ENCODE measurements around the gene CLASP2.
A peak's percentile ranks its signal among the peaks of the same experiment; 100 is the strongest.

Gene CLASP2

GRCh38 chr3:33663042-33663441 lies 55.0 kb downstream of the CLASP2 start:
- Histone ChIP-seq H3K4me3 (IDR thresholded peaks at IDR 0.05; ENCODE audit: insufficient read depth, low read depth, low read length) (no peak overlapping the region), H3K79me2 (ENCODE audit: insufficient read depth, low read depth) (0 out of 2 replicates have a peak, but pooled peaks cover 2% of the 10 kb centered on the region), H3K9ac (no peak overlapping the region), H3K27ac (no peak overlapping the region), H3K4me2 (no peak overlapping the region), H2AFZ (ENCODE audit: low read depth) (no peak overlapping the region), H3K36me3 (ENCODE audit: insufficient read depth) (no peaks in the 10 kb centered on the region), H3K4me1 (ENCODE audit: low read depth, poor library complexity, severe bottlenecking) (peaks cover 27% of the 10 kb centered on the region), H4K20me1 (ENCODE audit: insufficient read depth) (no peaks in the 10 kb centered on the region), H3K27me3 (ENCODE audit: insufficient read depth, low read depth) (no peaks in the 10 kb centered on the region)
- TF ChIP-seq CTCF (conservative IDR thresholded peaks at IDR 0.05; ENCODE audit: low read depth, low read length): no peak

DNA sequence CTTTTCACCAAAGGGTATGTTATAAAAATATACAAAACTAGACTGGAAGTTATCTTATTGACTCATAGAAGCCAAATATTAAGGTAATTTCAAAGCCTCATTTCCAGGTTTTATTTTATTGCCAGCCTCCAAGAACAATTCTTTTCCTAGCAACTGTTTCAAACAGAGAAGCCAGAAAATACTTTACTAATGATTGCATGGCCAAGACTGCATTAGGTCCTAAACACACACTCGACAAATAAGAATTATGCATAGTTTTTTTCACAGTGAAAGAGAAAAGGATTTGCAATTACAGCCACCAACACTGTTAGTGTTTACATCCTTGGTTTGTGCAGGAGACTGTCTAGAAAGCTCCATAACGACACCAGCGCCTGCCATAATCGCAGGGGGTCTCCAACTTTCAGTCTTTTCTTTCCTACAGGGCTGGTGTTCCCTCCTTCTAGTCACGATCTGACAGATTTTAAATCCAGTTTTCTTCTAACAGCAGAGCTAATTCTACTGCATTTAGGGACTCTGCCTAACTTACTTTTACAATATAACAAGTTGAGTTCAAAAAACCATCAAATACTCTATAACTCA lies 58.1 kb downstream of the CLASP2 start:
- Histone ChIP-seq H4K20me1 (ENCODE audit: insufficient read depth) (no peaks in the 10 kb centered on the region; the same call in 1 of the 2 replicates), H3K79me2 (ENCODE audit: insufficient read depth, low read depth) (peaks cover 12% of the 10 kb centered on the region; the same call in 1 of the 2 replicates), H3K27me3 (ENCODE audit: insufficient read depth, low read depth) (no peaks in the 10 kb centered on the region), H3K4me2 (peak overlapping the region; percentile 88), H3K4me1 (ENCODE audit: low read depth, poor library complexity, severe bottlenecking) (peaks cover 36% of the 10 kb centered on the region), H3K27ac (peak overlapping the region; percentile 62), H2AFZ (ENCODE audit: low read depth) (peak overlapping the region; percentile 14; the same call in 1 of the 2 replicates), H3K36me3 (ENCODE audit: insufficient read depth) (no peaks in the 10 kb centered on the region), H3K9ac (peak overlapping the region; percentile 26; the same call in 1 of the 2 replicates), H3K4me3 (IDR thresholded peaks at IDR 0.05; ENCODE audit: insufficient read depth, low read depth, low read length) (peak overlapping the region; percentile 82)
- no peak for TF ChIP-seq CTCF (conservative IDR thresholded peaks at IDR 0.05; ENCODE audit: low read depth, low read length)

GRCh38 chr3:33658991-33659848 lies 58.8 kb downstream of the CLASP2 start:
- Histone ChIP-seq H3K79me2 (ENCODE audit: insufficient read depth, low read depth) (peaks cover 12% of the 10 kb centered on the region; the same call in 1 of the 2 replicates), H3K4me3 (IDR thresholded peaks at IDR 0.05; ENCODE audit: insufficient read depth, low read depth, low read length) (peak overlapping the region; percentile 82), H3K27me3 (ENCODE audit: insufficient read depth, low read depth) (no peaks in the 10 kb centered on the region), H4K20me1 (ENCODE audit: insufficient read depth) (no peaks in the 10 kb centered on the region; the same call in 1 of the 2 replicates), H2AFZ (ENCODE audit: low read depth) (peak overlapping the region; percentile 49), H3K4me2 (peak overlapping the region; percentile 88), H3K27ac (peak overlapping the region; percentile 62), H3K9ac (peak overlapping the region; percentile 26; the same call in 1 of the 2 replicates), H3K4me1 (ENCODE audit: low read depth, poor library complexity, severe bottlenecking) (peaks cover 36% of the 10 kb centered on the region), H3K36me3 (ENCODE audit: insufficient read depth) (no peaks in the 10 kb centered on the region)
- no peak for TF ChIP-seq CTCF (conservative IDR thresholded peaks at IDR 0.05; ENCODE audit: low read depth, low read length)

GRCh38 chr3:33658621-33658990 lies 59.4 kb downstream of the CLASP2 start:
- H3K79me2 ChIP-seq (ENCODE audit: insufficient read depth, low read depth): peaks cover 12% of the 10 kb centered on the region; the same call in 1 of the 2 replicates
- peaks cover 36% of the 10 kb centered on the region for H3K4me1 ChIP-seq (ENCODE audit: low read depth, poor library complexity, severe bottlenecking)
- no peaks in the 10 kb centered on the region for H3K36me3 ChIP-seq (ENCODE audit: insufficient read depth)
- peak overlapping the region; percentile 62; the same call in 1 of the 2 replicates for H3K27ac ChIP-seq
- no peak overlapping the region for H3K9ac ChIP-seq
- peak overlapping the region; percentile 82 for H3K4me3 ChIP-seq (IDR thresholded peaks at IDR 0.05; ENCODE audit: insufficient read depth, low read depth, low read length)
- H2AFZ ChIP-seq (ENCODE audit: low read depth): peak overlapping the region; percentile 49
- no peaks in the 10 kb centered on the region for H3K27me3 ChIP-seq (ENCODE audit: insufficient read depth, low read depth)
- TF ChIP-seq CTCF (conservative IDR thresholded peaks at IDR 0.05; ENCODE audit: low read depth, low read length): no peak
- H4K20me1 ChIP-seq (ENCODE audit: insufficient read depth): no peaks in the 10 kb centered on the region; the same call in 1 of the 2 replicates
- peak overlapping the region; percentile 88 for H3K4me2 ChIP-seq

Data from KMS-11 (cell line).